Skeletal muscle tissue (tissue), 4 donors: ENCODE measurements around the gene ATP6V0D1. TPM values are rescaled to one million over a fixed set of nuclear protein-coding genes. Genes with fewer than 3 reads are reported as not detected.

ENCODE experiments used
- H3K27ac ChIP-seq: one replicate; pipeline ENCODE4 v1.7.0; 2013; ENCODE audit warnings: mild to moderate bottlenecking, low read depth, low read length, inconsistent platforms
- H3K27me3 ChIP-seq, 3 donors: one replicate each; pipeline ENCODE4 v1.7.0; 2013; ENCODE audit warnings: low read length in 3 of 3; ENCODE audit not compliant: control insufficient read depth in 3 of 3, insufficient read depth in 3 of 3
- H3K36me3 ChIP-seq, 3 donors: one replicate each; pipeline ENCODE4 v1.7.0; 2013; ENCODE audit warnings: low read length in 3 of 3; ENCODE audit not compliant: control insufficient read depth in 3 of 3, insufficient read depth in 3 of 3
- H3K4me1 ChIP-seq, 3 donors: one replicate each; pipeline ENCODE4 v1.7.0; 2013; ENCODE audit warnings: low read length in 3 of 3, mild to moderate bottlenecking in 3 of 3; ENCODE audit not compliant: control insufficient read depth in 3 of 3, insufficient read depth in 3 of 3
- H3K4me3 ChIP-seq, 3 donors: one replicate each; pipeline ENCODE4 v1.7.0; 2013; ENCODE audit warnings: low read length in 3 of 3
- H3K9ac ChIP-seq, 3 donors: one replicate each; pipeline ENCODE4 v1.7.0; 2013; ENCODE audit warnings: low read length in 3 of 3, mild to moderate bottlenecking in 3 of 3, moderate library complexity in 2 of 3, low read depth in 1 of 3
- H3K9me3 ChIP-seq, 3 donors: one replicate each; pipeline ENCODE4 v1.7.0; 2013; ENCODE audit warnings: low read length in 3 of 3; ENCODE audit not compliant: control insufficient read depth in 3 of 3
- total RNA-seq: library from RNA; depleted of rRNA; stranded (reverse); fragments of >200 nt; gene quantifications from one replicate; pipeline ENCODE4 v1.2.3, GENCODE V29; 2014
- donor health status: Osteomylitis.

Gene ATP6V0D1
- total RNA-seq, 1 donor from 2014 or later = 46.4 TPM

DNA sequence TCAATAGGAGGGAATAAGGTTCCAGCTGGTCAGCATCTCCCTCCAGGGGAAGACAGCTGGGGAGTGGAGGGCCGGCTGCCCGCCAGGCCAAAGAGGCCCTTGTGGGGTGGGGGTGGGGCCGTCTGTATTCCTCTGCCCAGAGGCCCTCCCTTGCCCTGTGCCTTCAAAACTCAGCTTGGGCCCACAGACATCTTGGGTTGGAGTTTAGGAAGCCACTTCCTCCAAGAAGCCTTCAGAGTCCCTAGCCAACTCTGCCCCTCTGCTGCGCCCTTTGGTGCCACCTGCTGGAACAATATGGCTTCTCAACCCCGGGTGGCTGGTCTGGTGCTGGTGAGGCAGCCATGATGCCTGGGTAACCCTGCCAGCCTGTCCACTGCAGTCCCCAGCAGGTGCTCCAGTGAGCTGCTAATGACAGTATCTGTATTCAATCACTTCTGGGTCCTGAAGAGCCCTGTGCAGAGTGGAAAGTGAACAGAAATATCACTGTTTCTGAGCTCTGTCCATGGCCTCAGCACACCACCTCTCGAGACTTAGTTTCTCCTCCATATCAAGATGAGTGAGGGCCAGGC is 33.4 kb downstream of the ATP6V0D1 start:
- Histone ChIP-seq H3K36me3 (peaks cover 10 to 18% (median 12%) of the 10 kb centered on the region in 3 donors), H3K27me3 (no peaks in the 10 kb centered on the region), H3K4me1 (peaks cover 93 to 96% (median 95%) of the 10 kb centered on the region in 3 donors), H3K9me3 (no peaks in the 10 kb centered on the region), H3K9ac (peak overlapping the region in 1 of 3 donors; percentile 68), H3K27ac (peak overlapping the region; percentile 23), H3K4me3 (no peak overlapping the region)

GRCh38 chr16:67446968-67447507 is 33.9 kb downstream of the ATP6V0D1 start:
- H3K9me3 ChIP-seq = no peaks in the 10 kb centered on the region
- no peak overlapping the region for H3K4me3 ChIP-seq
- peak overlapping the region; percentile 3 to 68 (median 38) for H3K9ac ChIP-seq
- H3K27me3 ChIP-seq = no peaks in the 10 kb centered on the region
- H3K27ac ChIP-seq = peak overlapping the region; percentile 23
- peaks cover 93 to 96% (median 95%) of the 10 kb centered on the region in 3 donors for H3K4me1 ChIP-seq
- H3K36me3 ChIP-seq = peaks cover 11 to 14% (median 12%) of the 10 kb centered on the region in 3 donors

GRCh38 chr16:67445913-67446907 is 34.7 kb downstream of the ATP6V0D1 start:
- H3K4me1 ChIP-seq = peaks cover 93 to 96% (median 95%) of the 10 kb centered on the region in 3 donors
- peaks cover 7 to 14% (median 8%) of the 10 kb centered on the region in 3 donors for H3K36me3 ChIP-seq
- no peak overlapping the region for H3K27ac ChIP-seq
- peak overlapping the region in 1 of 3 donors; percentile 27 for H3K4me3 ChIP-seq
- no peaks in the 10 kb centered on the region for H3K9me3 ChIP-seq
- peak overlapping the region; percentile 38 to 68 (median 57) for H3K9ac ChIP-seq
- no peaks in the 10 kb centered on the region for H3K27me3 ChIP-seq

- Histone ChIP-seq H3K9ac (peak overlapping the region in 1 of 3 donors; percentile 57), H3K9me3 (no peaks in the 10 kb centered on the region), H3K27ac (no peak overlapping the region), H3K27me3 (no peaks in the 10 kb centered on the region), H3K36me3 (peaks cover 7 to 14% (median 8%) of the 10 kb centered on the region in 3 donors), H3K4me1 (peaks cover 90 to 96% (median 93%) of the 10 kb centered on the region in 3 donors), H3K4me3 (no peak overlapping the region)
Measured at GRCh38 chr16:67445441-67445912, 35.5 kb downstream of the ATP6V0D1 start.

DNA sequence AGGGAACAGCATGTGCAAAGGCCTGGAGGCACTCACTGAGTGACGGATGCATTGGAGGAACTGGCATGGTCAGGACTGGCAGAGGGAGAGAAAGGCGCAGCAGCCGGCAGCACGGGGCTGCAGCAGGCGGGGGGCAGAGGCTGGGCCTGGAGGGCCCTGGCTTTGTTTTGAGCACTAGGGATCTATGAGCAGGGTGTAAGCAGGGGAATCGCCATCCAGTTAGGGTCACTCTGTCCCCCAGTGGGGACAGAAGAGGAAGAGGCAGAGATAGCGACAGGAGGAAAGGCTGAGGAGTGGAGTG is 35.9 kb downstream of the ATP6V0D1 start:
- Histone ChIP-seq H3K9me3 (no peaks in the 10 kb centered on the region), H3K27me3 (no peaks in the 10 kb centered on the region), H3K27ac (no peak overlapping the region), H3K36me3 (peaks cover 8 to 16% (median 10%) of the 10 kb centered on the region in 3 donors), H3K4me3 (no peak overlapping the region), H3K4me1 (peaks cover 86 to 92% (median 89%) of the 10 kb centered on the region in 3 donors), H3K9ac (peak overlapping the region in 2 of 3 donors; percentile 23 to 40)

DNA sequence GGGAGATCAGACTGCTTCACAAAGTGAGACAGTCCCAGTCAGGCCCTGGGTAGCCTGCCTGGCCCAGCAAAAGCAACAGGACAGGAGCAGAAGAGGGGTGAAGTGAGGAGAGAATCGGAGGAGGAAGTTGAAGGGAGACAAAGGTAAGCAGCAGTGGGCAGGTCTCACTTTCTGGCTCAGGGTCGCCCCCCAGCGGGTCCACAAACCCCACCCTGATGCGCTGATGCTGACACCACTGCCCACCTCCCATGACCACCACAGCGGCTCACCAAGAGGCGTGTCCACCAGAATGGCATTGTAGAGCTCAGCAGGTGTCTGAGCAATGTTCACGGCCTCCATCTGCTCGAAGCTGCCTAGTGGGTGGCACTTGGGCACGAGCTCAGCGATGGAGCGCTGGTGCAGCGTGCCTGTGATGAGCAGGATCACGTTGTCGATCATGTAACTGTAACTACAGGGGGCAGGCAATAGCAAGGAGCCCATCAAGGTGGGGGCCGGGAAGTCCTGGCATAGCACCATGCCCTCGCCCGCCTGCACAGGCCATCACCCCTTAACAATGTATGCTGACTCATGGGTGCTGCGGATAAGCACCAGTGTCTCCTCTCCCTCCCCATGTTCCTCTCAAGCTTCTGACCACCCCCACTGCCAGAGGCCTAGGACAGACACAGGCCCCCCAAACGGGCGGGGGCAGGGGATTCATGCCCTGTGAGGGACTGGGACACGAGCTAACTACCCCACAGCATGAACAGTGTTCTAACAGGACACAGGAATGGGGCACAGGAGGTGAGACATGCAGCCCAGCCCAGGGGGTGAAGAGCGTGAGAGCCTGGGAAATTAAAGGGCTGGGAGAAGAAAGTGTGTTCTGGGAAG is 36.5 kb downstream of the ATP6V0D1 start:
- Histone ChIP-seq H3K4me1 (peaks cover 80 to 86% (median 83%) of the 10 kb centered on the region in 3 donors), H3K36me3 (peaks cover 8 to 18% (median 12%) of the 10 kb centered on the region in 3 donors), H3K9me3 (no peaks in the 10 kb centered on the region), H3K27ac (peak overlapping the region; percentile 49), H3K9ac (peak overlapping the region; percentile 23 to 62 (median 57)), H3K27me3 (no peaks in the 10 kb centered on the region), H3K4me3 (peak overlapping the region in 1 of 3 donors; percentile 38)

DNA sequence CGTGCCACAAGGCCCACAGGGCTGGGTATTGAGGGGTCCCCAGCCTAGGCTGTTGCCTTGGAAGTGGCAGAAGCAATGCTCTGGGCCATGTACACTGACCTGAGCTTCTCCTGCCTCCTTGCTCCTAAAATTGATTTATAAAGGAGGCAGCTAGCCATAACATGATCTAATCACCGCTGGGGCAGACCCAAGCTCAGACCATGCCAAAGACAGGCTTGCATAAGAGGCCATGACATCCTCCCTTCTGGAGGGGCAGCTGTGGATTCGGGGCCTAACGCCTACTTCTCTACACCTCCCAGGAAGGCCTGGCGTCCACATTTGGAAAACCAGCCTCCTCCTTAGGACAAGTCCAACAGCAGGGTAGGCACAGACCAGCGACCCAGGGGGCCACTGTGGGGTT is 37.7 kb downstream of the ATP6V0D1 start:
- H3K9me3 ChIP-seq = no peaks in the 10 kb centered on the region
- peaks cover 70 to 74% (median 73%) of the 10 kb centered on the region in 3 donors for H3K4me1 ChIP-seq
- H3K27ac ChIP-seq = peak overlapping the region; percentile 49
- peaks cover 20 to 27% (median 20%) of the 10 kb centered on the region in 3 donors for H3K36me3 ChIP-seq
- H3K4me3 ChIP-seq = no peak overlapping the region
- no peaks in the 10 kb centered on the region for H3K27me3 ChIP-seq
- H3K9ac ChIP-seq = peak overlapping the region; percentile 33 to 62 (median 57)

DNA sequence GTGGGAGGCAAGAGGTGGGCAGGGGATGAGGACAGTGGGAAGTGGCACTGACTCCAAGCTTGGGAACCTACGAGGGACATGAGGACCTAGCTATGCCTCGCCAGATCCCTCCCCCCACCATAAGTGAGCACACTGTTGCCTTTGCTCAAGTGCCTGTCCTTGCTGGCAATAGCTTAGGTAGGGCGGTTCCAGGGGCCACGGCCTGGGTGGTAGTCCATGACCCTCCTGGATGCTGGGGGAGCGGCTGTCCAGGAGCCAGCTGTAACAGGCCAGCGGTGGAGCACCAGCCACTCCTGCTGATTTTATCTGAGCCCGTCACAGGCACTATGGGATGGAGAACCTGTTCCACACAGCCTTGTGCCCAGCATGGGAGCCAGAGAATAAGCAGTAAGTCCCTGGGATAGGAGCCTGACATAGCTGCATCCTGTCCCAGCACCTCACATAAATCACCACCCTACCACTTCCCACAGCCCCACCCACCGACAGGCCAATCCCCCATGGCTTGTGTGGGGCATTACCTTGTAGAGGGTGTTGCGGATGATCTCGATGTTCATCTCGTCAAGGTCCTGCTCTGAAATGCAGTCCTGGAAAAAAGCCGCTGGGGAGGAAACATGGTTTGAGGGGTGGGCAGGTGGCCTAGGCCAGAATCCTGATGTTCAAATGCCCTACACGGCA is 38.2 kb downstream of the ATP6V0D1 start:
- no peak overlapping the region for H3K27ac ChIP-seq
- H3K9ac ChIP-seq = peak overlapping the region; percentile 2 to 62 (median 12)
- no peaks in the 10 kb centered on the region for H3K27me3 ChIP-seq
- H3K36me3 ChIP-seq = peaks cover 25 to 32% (median 26%) of the 10 kb centered on the region in 3 donors
- no peaks in the 10 kb centered on the region for H3K9me3 ChIP-seq
- H3K4me1 ChIP-seq = peaks cover 69 to 72% (median 71%) of the 10 kb centered on the region in 3 donors
- peak overlapping the region in 1 of 3 donors; percentile 14 for H3K4me3 ChIP-seq
